ENCODE data around the gene OSBPL6. TPM values are rescaled to one million over a fixed set of nuclear protein-coding genes. Genes with fewer than 3 reads are reported as not detected.
"Not testable (repeated sequence)": the region's sequence is repeated elsewhere in the genome, so short reads cannot be mapped to it uniquely, and the experiment has no call there.

Gene OSBPL6
- total RNA-seq: 1 to 10 TPM; 1.8 to 6.1 (median 3.4) TPM

DNA sequence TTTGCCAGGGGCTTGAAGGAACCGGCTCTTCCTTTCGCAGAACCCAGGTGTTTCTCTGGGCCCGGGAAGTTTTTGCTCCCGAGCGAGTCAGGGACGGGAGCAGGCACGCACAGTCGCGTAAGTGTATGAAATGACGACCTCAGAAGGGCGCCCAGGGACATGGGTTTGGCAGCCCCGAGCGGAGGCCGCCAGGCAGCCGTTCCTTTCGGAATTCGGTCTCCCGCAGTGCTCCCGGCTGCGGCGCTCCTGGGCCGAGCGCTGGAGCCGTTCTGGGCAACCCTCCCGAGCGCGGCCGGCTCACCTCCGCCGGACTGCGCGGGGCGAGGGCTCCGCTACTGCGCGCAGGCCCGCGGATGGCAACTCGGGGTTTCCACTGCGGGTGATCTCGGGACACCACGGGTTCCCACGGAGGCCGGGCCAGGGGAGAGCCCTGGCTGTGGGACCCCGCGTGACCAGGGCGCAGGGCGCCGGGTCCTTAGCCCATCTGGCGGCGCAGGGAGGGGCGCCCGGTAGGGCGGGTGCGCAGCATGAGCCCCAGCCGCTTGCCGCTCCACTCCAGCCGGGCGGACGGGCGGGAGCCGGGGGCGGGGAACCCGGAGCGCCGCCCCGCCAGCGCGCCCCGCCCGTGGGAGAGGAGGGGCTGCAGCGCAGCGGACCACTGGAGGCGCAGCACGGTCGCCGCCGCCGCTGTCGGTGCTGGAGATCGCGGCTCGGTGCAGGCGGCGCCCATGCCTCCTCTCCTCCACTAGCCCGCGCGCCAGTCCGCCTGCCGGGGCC, at the start of gene OSBPL6:
Gene OSBPL6, plus strand, starts transcription at position 690 of the 777 bp plus-strand sequence. CDS start 111,673 bp downstream, outside the sequence.
- peak within 1 kb of the TSS; percentile 93 to 98 (median 93) for H3K27ac ChIP-seq
- DNase-seq: no peak
- intact Hi-C loops (cut with DNase I): no loop called here
- WGBS, 2 donors: 0% methylated on average over 4 to 9 of the region's 90 CpGs
- peaks cover 0 to 27% (median 4%) of the 10 kb centered on the region in 3 donors for H3K4me1 ChIP-seq
- H3K27me3 ChIP-seq: peaks cover 0 to 4% (median 0%) of the 10 kb centered on the region in 4 donors
- H3K9me3 ChIP-seq: no peaks in the 10 kb centered on the region
- peak within 1 kb of the TSS; percentile 71 to 96 (median 76) for H3K4me3 ChIP-seq
- TF ChIP-seq POLR2A (IDR thresholded peaks at IDR 0.05): peak in 3 of 4 donors; percentile 38 to 76 (median 75)
- TF ChIP-seq, protein P1, sequence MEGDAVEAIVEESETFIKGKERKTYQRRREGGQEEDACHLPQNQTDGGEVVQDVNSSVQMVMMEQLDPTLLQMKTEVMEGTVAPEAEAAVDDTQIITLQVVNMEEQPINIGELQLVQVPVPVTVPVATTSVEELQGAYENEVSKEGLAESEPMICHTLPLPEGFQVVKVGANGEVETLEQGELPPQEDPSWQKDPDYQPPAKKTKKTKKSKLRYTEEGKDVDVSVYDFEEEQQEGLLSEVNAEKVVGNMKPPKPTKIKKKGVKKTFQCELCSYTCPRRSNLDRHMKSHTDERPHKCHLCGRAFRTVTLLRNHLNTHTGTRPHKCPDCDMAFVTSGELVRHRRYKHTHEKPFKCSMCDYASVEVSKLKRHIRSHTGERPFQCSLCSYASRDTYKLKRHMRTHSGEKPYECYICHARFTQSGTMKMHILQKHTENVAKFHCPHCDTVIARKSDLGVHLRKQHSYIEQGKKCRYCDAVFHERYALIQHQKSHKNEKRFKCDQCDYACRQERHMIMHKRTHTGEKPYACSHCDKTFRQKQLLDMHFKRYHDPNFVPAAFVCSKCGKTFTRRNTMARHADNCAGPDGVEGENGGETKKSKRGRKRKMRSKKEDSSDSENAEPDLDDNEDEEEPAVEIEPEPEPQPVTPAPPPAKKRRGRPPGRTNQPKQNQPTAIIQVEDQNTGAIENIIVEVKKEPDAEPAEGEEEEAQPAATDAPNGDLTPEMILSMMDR (IDR thresholded peaks at IDR 0.05): peak in 4 of 6 experiments; percentile 18 to 56 (median 44)
- H3K36me3 ChIP-seq: no peaks in the 10 kb centered on the region

DNA sequence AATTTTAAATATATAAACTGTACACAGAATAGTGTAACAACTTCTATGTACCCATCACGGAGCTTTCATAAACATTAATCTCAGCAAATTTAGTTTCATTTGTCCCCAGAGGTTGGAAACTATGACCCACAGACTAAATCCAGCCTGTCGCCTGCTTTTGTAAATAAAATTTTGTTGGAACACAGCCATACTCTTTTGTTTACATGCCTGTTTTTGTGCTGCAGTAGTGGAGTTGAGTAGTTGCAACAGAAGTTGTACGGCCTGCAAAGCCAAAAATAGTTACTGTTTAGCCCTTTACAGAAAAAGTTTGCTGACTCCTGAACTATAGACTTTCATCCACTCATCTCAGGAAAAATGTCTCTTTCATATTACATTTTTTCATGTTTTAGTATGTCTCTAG, 42.3 kb upstream of the OSBPL6 start:
- Histone ChIP-seq H3K27me3 (peaks cover 0 to 6% (median 0%) of the 10 kb centered on the region in 4 donors), H3K9me3 (no peaks in the 10 kb centered on the region), H3K36me3 (no peaks in the 10 kb centered on the region), H3K4me1 (no peaks in the 10 kb centered on the region), H3K27ac (no peak overlapping the region), H3K4me3 (no peak overlapping the region)
- intact Hi-C loops (cut with DNase I): no loop called here
- WGBS, 2 donors: 34% methylated on average over 3 of the region's 3 CpGs
- no peak for DNase-seq
- no peak for TF ChIP-seq POLR2A (IDR thresholded peaks at IDR 0.05)
- TF ChIP-seq, protein P1 (IDR thresholded peaks at IDR 0.05): no peak

DNA sequence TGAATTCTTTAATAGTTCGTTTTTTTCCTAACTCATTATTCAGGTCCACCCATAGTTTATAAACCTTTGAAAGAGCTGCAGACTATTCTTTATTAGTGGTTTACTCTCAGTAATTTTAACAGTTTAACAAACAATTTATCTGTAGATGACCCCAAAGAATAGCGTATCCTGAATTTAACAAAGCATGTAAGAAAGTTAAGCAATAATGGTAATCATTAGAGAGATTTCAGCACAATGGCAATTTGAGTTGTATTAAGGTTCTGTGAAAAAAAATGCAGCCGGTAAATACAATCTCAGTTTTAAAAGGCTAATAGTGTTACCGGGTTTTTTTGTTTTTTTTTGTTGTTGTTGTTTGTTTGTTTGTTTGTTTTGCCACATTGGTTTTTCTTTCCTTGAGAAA, 41.8 kb upstream of the OSBPL6 start:
- H3K9me3 ChIP-seq: no peaks in the 10 kb centered on the region
- TF ChIP-seq, protein P1 (IDR thresholded peaks at IDR 0.05): no peak
- no peak for TF ChIP-seq POLR2A (IDR thresholded peaks at IDR 0.05)
- DNase-seq: no peak
- 81 to 89% methylated on average over 4 of the region's 4 CpGs for WGBS, 2 donors
- intact Hi-C loops (cut with DNase I): no loop called here
- peaks cover 0 to 1% (median 0%) of the 10 kb centered on the region in 4 donors for H3K27me3 ChIP-seq
- no peak overlapping the region for H3K27ac ChIP-seq
- no peaks in the 10 kb centered on the region for H3K36me3 ChIP-seq
- no peak overlapping the region for H3K4me3 ChIP-seq
- no peaks in the 10 kb centered on the region for H3K4me1 ChIP-seq

DNA sequence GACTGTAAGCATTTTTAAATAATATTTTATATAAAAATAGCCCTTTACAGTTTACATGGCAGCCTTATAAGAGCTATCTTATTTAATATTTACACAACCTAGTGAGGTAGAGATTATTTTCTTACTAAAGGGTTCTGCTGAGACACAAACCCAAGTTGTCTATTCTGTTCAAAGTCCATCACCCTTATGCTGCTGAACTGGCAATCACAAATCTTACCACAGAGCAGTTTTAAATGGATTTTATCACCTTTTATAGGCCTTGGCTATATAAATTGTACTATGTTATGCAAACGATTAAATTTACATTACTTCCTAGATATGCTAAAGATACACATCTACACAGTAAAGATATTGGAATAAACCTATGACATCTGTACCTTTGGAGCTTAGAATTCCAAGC, 41.3 kb upstream of the OSBPL6 start:
- no peaks in the 10 kb centered on the region for H3K4me1 ChIP-seq
- WGBS, 2 donors: 24 to 72% methylated on average over 1 of the region's 1 CpG
- no peak overlapping the region for H3K4me3 ChIP-seq
- TF ChIP-seq, protein P1 (IDR thresholded peaks at IDR 0.05): no peak
- TF ChIP-seq POLR2A (IDR thresholded peaks at IDR 0.05): no peak
- no peaks in the 10 kb centered on the region for H3K27me3 ChIP-seq
- intact Hi-C loops (cut with DNase I): no loop called here
- DNase-seq: no peak
- no peaks in the 10 kb centered on the region for H3K36me3 ChIP-seq
- H3K27ac ChIP-seq: no peak overlapping the region
- H3K9me3 ChIP-seq: no peaks in the 10 kb centered on the region

DNA sequence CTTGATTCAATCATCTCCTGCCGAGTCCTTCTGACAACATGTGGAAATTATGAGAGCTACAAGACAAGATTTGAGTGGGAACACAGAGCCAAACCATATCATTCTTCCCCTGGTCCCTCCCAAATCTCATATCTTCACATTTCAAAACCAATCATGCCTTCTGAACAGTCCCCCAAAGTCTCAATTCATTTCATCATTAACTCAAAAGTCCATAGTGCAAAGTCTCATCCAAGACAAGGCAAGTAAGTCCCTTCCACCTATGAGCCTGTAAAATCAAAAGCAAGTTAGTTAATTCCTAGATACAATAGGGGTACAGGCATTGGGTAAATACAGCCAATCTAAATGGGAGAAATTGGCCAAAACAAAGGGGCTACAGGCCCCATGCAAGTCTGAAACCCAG, 40.4 kb upstream of the OSBPL6 start:
- H3K9me3 ChIP-seq; H3K27ac ChIP-seq; H3K36me3 ChIP-seq; DNase-seq; H3K27me3 ChIP-seq; H3K4me1 ChIP-seq; intact Hi-C loops (cut with DNase I); H3K4me3 ChIP-seq: not testable (repeated sequence)
- WGBS, 2 donors: 73 to 88% methylated on average over 1 of the region's 1 CpG

Measured in esophagus squamous epithelium (tissue), 5 donors.